Ishikawa (cell line): ENCODE data around the gene TSPAN18.

Experiments
- CEBPB ChIP-seq: IDR thresholded peaks from 2 replicates; pipeline ENCODE4 v1.6.1; 2012
- EGR1 ChIP-seq: IDR thresholded peaks from 2 replicates; pipeline ENCODE4 v1.6.1; 2012
- EP300 ChIP-seq: IDR thresholded peaks from 2 replicates; pipeline ENCODE4 v1.6.1; 2012; ENCODE audit warnings: borderline replicate concordance
- FOXM1 ChIP-seq: IDR thresholded peaks from 2 replicates; pipeline ENCODE4 v1.6.1; 2012; ENCODE audit warnings: low read depth, borderline replicate concordance
- MAX ChIP-seq: IDR thresholded peaks from 2 replicates; pipeline ENCODE4 v1.6.1; 2012
- NFIC ChIP-seq: IDR thresholded peaks from 2 replicates; pipeline ENCODE4 v1.6.1; 2012
- RAD21 ChIP-seq: IDR thresholded peaks from 2 replicates; pipeline ENCODE4 v1.6.1; 2012; ENCODE audit warnings: low read depth
- REST ChIP-seq: IDR thresholded peaks from 2 replicates; pipeline ENCODE4 v1.6.1; 2012; ENCODE audit warnings: low read depth, mild to moderate bottlenecking
- TAF1 ChIP-seq: IDR thresholded peaks from 2 replicates; pipeline ENCODE4 v1.6.1; 2012; ENCODE audit warnings: low read depth, mild to moderate bottlenecking
- TCF12 ChIP-seq: IDR thresholded peaks from 2 replicates; pipeline ENCODE4 v1.6.1; 2012; ENCODE audit warnings: low read depth
- YY1 ChIP-seq: IDR thresholded peaks from 2 replicates; pipeline ENCODE4 v1.6.1; 2012; ENCODE audit warnings: low read depth
- ZBTB7A ChIP-seq: IDR thresholded peaks from 2 replicates; pipeline ENCODE4 v1.6.1; 2012; ENCODE audit warnings: low read depth
- TF ChIP-seq, protein P1 (sequence below): IDR thresholded peaks from 2 replicates; pipeline ENCODE4 v1.6.1; 2012

- TF ChIP-seq FOXM1 (no peak), TCF12 (no peak), EGR1 (no peak), TAF1 (no peak), RAD21 (no peak), YY1 (no peak), MAX (no peak), EP300 (no peak), CEBPB (no peak), REST (no peak), ZBTB7A (no peak), NFIC (no peak)
- TF ChIP-seq, protein P1, sequence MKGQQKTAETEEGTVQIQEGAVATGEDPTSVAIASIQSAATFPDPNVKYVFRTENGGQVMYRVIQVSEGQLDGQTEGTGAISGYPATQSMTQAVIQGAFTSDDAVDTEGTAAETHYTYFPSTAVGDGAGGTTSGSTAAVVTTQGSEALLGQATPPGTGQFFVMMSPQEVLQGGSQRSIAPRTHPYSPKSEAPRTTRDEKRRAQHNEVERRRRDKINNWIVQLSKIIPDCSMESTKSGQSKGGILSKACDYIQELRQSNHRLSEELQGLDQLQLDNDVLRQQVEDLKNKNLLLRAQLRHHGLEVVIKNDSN, result no peak
These were observed 92.6 kb downstream of the TSPAN18 start for GRCh38 chr11:44819346-44819745.
